Upper lobe of left lung (tissue), 4 donors: ENCODE data around the gene SEMA3D.

Experiments used
- EP300 ChIP-seq, 4 donors: sonication (generic); formaldehyde crosslinking; IDR thresholded peaks; one replicate each; pipeline ENCODE4 v1.5.1; 2017; ENCODE audit warnings: antibody characterized with exemption in 4 of 4, control low read depth in 2 of 4
- POLR2A ChIP-seq, 4 donors: fragments of 450-650 bp; IDR thresholded peaks; one replicate each; pipeline ENCODE4 v1.5.1; 2016 to 2017; ENCODE audit warnings: antibody characterized with exemption in 4 of 4, mild to moderate bottlenecking in 2 of 4
- TF ChIP-seq, protein P1 (sequence below), 6 experiments: fragments of 450-650 bp in 4 of 6; fragments of 200-600 bp in 2 of 6; sonication (generic) in 2 of 6; IDR thresholded peaks; one replicate each; pipeline ENCODE4 v1.5.1; 2016 to 2019; ENCODE audit warnings: antibody characterized with exemption in 6 of 6

DNA sequence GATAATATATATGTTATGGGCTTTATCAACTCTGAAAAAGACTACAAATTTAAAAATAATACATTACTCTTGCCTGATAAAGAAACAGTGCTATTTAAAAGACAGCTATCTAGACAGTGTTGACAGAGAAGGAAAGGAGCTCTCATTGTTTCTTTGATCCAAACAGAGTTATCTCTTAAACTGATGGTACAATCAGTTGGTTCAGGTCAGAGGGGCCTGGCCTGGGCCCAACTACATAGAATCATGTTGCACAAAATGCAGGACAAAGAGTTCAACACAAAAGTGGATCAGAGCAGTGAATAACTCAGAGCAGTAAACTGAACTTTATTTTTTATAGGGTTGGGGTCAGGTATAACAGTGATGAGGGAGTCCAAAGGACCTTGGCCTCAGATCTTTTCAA lies 33.8 kb upstream of the SEMA3D start:
- TF ChIP-seq, protein P1, sequence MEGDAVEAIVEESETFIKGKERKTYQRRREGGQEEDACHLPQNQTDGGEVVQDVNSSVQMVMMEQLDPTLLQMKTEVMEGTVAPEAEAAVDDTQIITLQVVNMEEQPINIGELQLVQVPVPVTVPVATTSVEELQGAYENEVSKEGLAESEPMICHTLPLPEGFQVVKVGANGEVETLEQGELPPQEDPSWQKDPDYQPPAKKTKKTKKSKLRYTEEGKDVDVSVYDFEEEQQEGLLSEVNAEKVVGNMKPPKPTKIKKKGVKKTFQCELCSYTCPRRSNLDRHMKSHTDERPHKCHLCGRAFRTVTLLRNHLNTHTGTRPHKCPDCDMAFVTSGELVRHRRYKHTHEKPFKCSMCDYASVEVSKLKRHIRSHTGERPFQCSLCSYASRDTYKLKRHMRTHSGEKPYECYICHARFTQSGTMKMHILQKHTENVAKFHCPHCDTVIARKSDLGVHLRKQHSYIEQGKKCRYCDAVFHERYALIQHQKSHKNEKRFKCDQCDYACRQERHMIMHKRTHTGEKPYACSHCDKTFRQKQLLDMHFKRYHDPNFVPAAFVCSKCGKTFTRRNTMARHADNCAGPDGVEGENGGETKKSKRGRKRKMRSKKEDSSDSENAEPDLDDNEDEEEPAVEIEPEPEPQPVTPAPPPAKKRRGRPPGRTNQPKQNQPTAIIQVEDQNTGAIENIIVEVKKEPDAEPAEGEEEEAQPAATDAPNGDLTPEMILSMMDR (IDR thresholded peaks at IDR 0.05) = no peak
- TF ChIP-seq EP300 (IDR thresholded peaks at IDR 0.05) (no peak), POLR2A (IDR thresholded peaks at IDR 0.05) (no peak)
